HepG2 (cell line): ENCODE results near the gene NFKBIL1. TPM values are rescaled to one million over a fixed set of nuclear protein-coding genes. Genes with fewer than 3 reads are reported as not detected.

ENCODE experiments used
- ATAC-seq: fragments of 200-7000 bp; cut with Tn5 transposase; 3 replicates; pipeline ENCODE4 v1.9.1; 2020; ENCODE audit warnings: mild to moderate bottlenecking, moderate library complexity
- BruUV-seq: library from RNA; stranded (reverse); fragments of 400-500 nt; replicated peaks from 2 replicates; lab custom pipeline; 2021; lab: Mats Ljungman, UMichigan
- CTCF ChIA-PET: fragments of 300-600 bp; formaldehyde crosslinking; extraction: SDS; loops from one replicate; lab custom pipeline; 2021; ENCODE audit warnings: low total read pairs, inconsistent platforms, low intra/inter-chr PET ratio; lab: Yijun Ruan, JAX
- POLR2A ChIA-PET: fragments of 350-600 bp; sonication (Branson Sonifier 250); formaldehyde crosslinking; loops from one replicate; lab custom pipeline; 2020; ENCODE audit warnings: antibody characterized with exemption, inconsistent platforms; lab: Yijun Ruan, JAX
- DNase-seq: peaks from one replicate; pipeline ENCODE4 v3.0.0-alpha.2; 2015; ENCODE audit warnings: low spot score
- FAIRE-seq: peaks from 3 replicates; lab custom pipeline; 2011; peaks lifted over from hg19 to GRCh38; lab: Jason Lieb, UNC
- H2AFZ ChIP-seq: one replicate; pipeline ENCODE4 v1.6.1; 2011; ENCODE audit warnings: low read length, inconsistent platforms
- H3K27ac ChIP-seq: fragments of 300-600 bp; 3 replicates; pipeline ENCODE4 v1.8.0; 2011; ENCODE audit warnings: mixed run types, mild to moderate bottlenecking, mixed read lengths, low read length, inconsistent platforms; ENCODE audit not compliant: insufficient read depth; ENCODE audit errors: extremely low read length
- H3K27me3 ChIP-seq, 2 experiments: fragments of 200-600 bp in 1 of 2; 2 replicates in 1 of 2; 3 replicates in 1 of 2; pipeline versions ENCODE4 v1.6.0 to v1.8.0; 2011; ENCODE audit warnings: low read length in 2 of 2, mild to moderate bottlenecking in 2 of 2, moderate library complexity in 2 of 2, inconsistent platforms in 1 of 2; ENCODE audit not compliant: insufficient read depth in 2 of 2, control insufficient read depth in 1 of 2
- H3K36me3 ChIP-seq, 2 experiments: fragments of 200-600 bp in 1 of 2; replicated peaks in 1 of 2; 2 replicates in 1 of 2; 3 replicates in 1 of 2; pipeline versions ENCODE4 v1.5.1 to v1.8.0; 2011; ENCODE audit warnings: low read length in 2 of 2, inconsistent platforms in 1 of 2; ENCODE audit not compliant: insufficient read depth in 2 of 2, control insufficient read depth in 1 of 2
- H3K4me1 ChIP-seq: 2 replicates; pipeline ENCODE4 v1.5.1; 2012; ENCODE audit warnings: low read length, inconsistent platforms; ENCODE audit not compliant: insufficient read depth
- H3K4me2 ChIP-seq: 2 replicates; pipeline ENCODE4 v1.6.0; 2011; ENCODE audit warnings: low read depth, low read length, inconsistent platforms
- H3K4me3 ChIP-seq, 3 experiments: fragments of 200-600 bp in 1 of 3; sonication (generic), shearing (Covaris generic) in 1 of 3; replicated peaks in 1 of 3; 2 replicates each; pipeline ENCODE4 v1.5.1; 2011 to 2016; ENCODE audit warnings: low read length in 3 of 3, inconsistent platforms in 2 of 3, low read depth in 2 of 3, mild to moderate bottlenecking in 2 of 3, control low read depth in 1 of 3, mixed read lengths in 1 of 3; ENCODE audit not compliant: insufficient read depth in 1 of 3
- H3K79me2 ChIP-seq: one replicate; pipeline ENCODE4 v1.6.1; 2011; ENCODE audit warnings: low read length, inconsistent platforms; ENCODE audit not compliant: insufficient read depth
- H3K9ac ChIP-seq: 2 replicates; pipeline ENCODE4 v1.6.0; 2011; ENCODE audit warnings: mild to moderate bottlenecking, low read depth, low read length, inconsistent platforms; ENCODE audit not compliant: insufficient read depth
- H3K9me3 ChIP-seq: 2 replicates; pipeline ENCODE4 v1.5.1; 2012; ENCODE audit warnings: mild to moderate bottlenecking, low read length
- H4K20me1 ChIP-seq: 2 replicates; pipeline ENCODE4 v1.6.0; 2011; ENCODE audit warnings: inconsistent platforms, mild to moderate bottlenecking, low read length, moderate library complexity; ENCODE audit not compliant: insufficient read depth
- ARID4A ChIP-seq: sonication (generic); formaldehyde crosslinking; IDR thresholded peaks from 2 replicates; pipeline ENCODE4 v1.5.0; 2020; ENCODE audit warnings: mild to moderate bottlenecking, missing genetic modification reagents, borderline replicate concordance
- BHLHE40 ChIP-seq: IDR thresholded peaks from 2 replicates; pipeline ENCODE4 v1.6.1; 2011; ENCODE audit warnings: low read length, improper control_type of control experiment
- HMGXB4 ChIP-seq, 2 experiments: sonication (generic) in 1 of 2; formaldehyde crosslinking in 1 of 2; IDR thresholded peaks; 2 replicates each; pipeline versions ENCODE4 v1.4.0 to v1.6.1; 2018 to 2020; ENCODE audit warnings: missing genetic modification reagents in 2 of 2, borderline replicate concordance in 1 of 2, low read depth in 1 of 2, mild to moderate bottlenecking in 1 of 2, missing biosample characterization in 1 of 2
- HNF4G ChIP-seq, 2 experiments: sonication (generic) in 1 of 2; formaldehyde crosslinking in 1 of 2; IDR thresholded peaks; 2 replicates each; pipeline versions ENCODE4 v1.4.0 to v1.6.1; 2011 to 2020; ENCODE audit warnings: borderline replicate concordance in 2 of 2, low read depth in 2 of 2, mild to moderate bottlenecking in 2 of 2, low read length in 1 of 2, missing genetic modification reagents in 1 of 2, moderate library complexity in 1 of 2
- HNRNPK ChIP-seq: fragments of 200-400 bp; formaldehyde crosslinking; IDR thresholded peaks from 2 replicates; pipeline ENCODE4 v1.6.1; 2018; ENCODE audit warnings: low read length, low read depth, moderate library complexity, mild to moderate bottlenecking; ENCODE audit not compliant: poor library complexity, severe bottlenecking
- PHF5A ChIP-seq: IDR thresholded peaks from one replicate; pipeline ENCODE4 v1.6.1; 2018; ENCODE audit warnings: low read depth, missing genetic modification reagents; ENCODE audit not compliant: unreplicated experiment
- POLR2A ChIP-seq, 2 experiments: IDR thresholded peaks; 2 replicates each; pipeline ENCODE4 v1.6.1; 2011; ENCODE audit warnings: low read depth in 2 of 2, low read length in 2 of 2, mild to moderate bottlenecking in 1 of 2, moderate library complexity in 1 of 2; ENCODE audit not compliant: insufficient read depth in 1 of 2
- RARA ChIP-seq: IDR thresholded peaks from 2 replicates; pipeline ENCODE4 v1.6.1; 2016; ENCODE audit warnings: missing genetic modification reagents, missing compliant biosample characterization
- SALL1 ChIP-seq: sonication (generic); formaldehyde crosslinking; IDR thresholded peaks from 2 replicates; pipeline ENCODE4 v1.8.0; 2022; ENCODE audit warnings: mild to moderate bottlenecking, missing genetic modification reagents
- SIX4 ChIP-seq: sonication (generic); formaldehyde crosslinking; IDR thresholded peaks from 2 replicates; pipeline ENCODE4 v1.4.0; 2020; ENCODE audit warnings: missing genetic modification reagents
- ZKSCAN5 ChIP-seq: sonication (generic); formaldehyde crosslinking; IDR thresholded peaks from 2 replicates; pipeline ENCODE4 v1.5.1; 2020; ENCODE audit warnings: mild to moderate bottlenecking, missing genetic modification reagents
- ZNF331 ChIP-seq: sonication (generic); formaldehyde crosslinking; IDR thresholded peaks from 2 replicates; pipeline ENCODE4 v1.4.0; 2020; ENCODE audit warnings: missing genetic modification reagents
- ZNF598 ChIP-seq: sonication (generic); formaldehyde crosslinking; IDR thresholded peaks from 2 replicates; pipeline ENCODE4 v1.5.1; 2020; ENCODE audit warnings: mild to moderate bottlenecking, missing genetic modification reagents, borderline replicate concordance
- ZNF775 ChIP-seq: sonication (generic); formaldehyde crosslinking; IDR thresholded peaks from 2 replicates; pipeline ENCODE4 v1.4.0; 2020; ENCODE audit warnings: missing genetic modification reagents, mild to moderate bottlenecking, moderate library complexity, borderline replicate concordance
- WGBS: methylation state at CpG from one replicate; pipeline ENCODE4 v1.1.6; 2017; ENCODE audit warnings: low lambda C conversion rate; 5-methylcytosine and 5-hydroxymethylcytosine counted together
- in situ Hi-C: cut with HindIII; loops from 2 replicates; pipeline ENCODE4 v1.10.0; 2017; ENCODE audit warnings: low pct_unique_long_range_greater_than_20kb; ENCODE audit not compliant: extremely low pct_ligation_motif_present
- intact Hi-C: fragments of 100-400 bp; cut with micrococcal nuclease; formaldehyde crosslinking; loops from one replicate; pipeline ENCODE4 v1.10.0; 2022; ENCODE audit not compliant: unreplicated experiment
- polyA plus RNA-seq, 8 experiments: library from polyadenylated mRNA; depleted of rRNA in 3 of 8; stranded (reverse) in 7 of 8; unstranded in 1 of 8; fragments of >200 nt; fragmentation: Illumina TruSeq in 4 of 8; extraction: Trizol in 4 of 8; gene quantifications; 2 replicates each; pipeline versions ENCODE4 v1.2.1 to v1.2.3, GENCODE V29; 2011 to 2016; ENCODE audit warnings: low read depth in 4 of 8, missing spikeins in 1 of 8, mixed read lengths in 1 of 8; ENCODE audit not compliant: insufficient read depth in 1 of 8
- total RNA-seq, 5 experiments: library from RNA; depleted of rRNA; stranded (reverse); fragments of >200 nt; fragmentation: Illumina TruSeq; extraction: Trizol; gene quantifications; 2 replicates each; pipeline ENCODE4 v1.2.3, GENCODE V29; 2016; ENCODE audit warnings: low read depth in 1 of 5

The NFKBIL1 gene
- total and polyA plus RNA-seq, 2 of the 13 experiments (the other 11 are each of a cell fraction or from before 2014, with no cell fraction given), result 9.7 to 19.5 TPM

- peak; percentile 88 for TF ChIP-seq ZKSCAN5 (CRISPR knock-in tag)
- peak; percentile 24 for TF ChIP-seq BHLHE40
These were observed 5.5 kb upstream of the NFKBIL1 start, which contains the start of gene DDX39B (continued) for GRCh38 chr6:31541658-31542521.

GRCh38 chr6:31543639-31544038, 3.8 kb upstream of the NFKBIL1 start:
- in situ Hi-C loops, result no loop called here
- Histone ChIP-seq H3K27ac (peak overlapping the region; percentile 95), H3K4me1 (peaks cover 59% of the 10 kb centered on the region), H3K27me3 (no peaks in the 10 kb centered on the region; a peak in 2 of 5 replicates), H3K79me2 (peaks cover 48% of the 10 kb centered on the region), H3K36me3 (peaks cover 6 to 20% of the 10 kb centered on the region in 2 experiments), H2AFZ (no peak overlapping the region), H3K9ac (peak overlapping the region; percentile 96; the same call in 1 of the 2 replicates), H3K4me2 (peak overlapping the region; percentile 99), H3K9me3 (no peaks in the 10 kb centered on the region), H3K4me3 (peak overlapping the region in 1 of 3 experiments; percentile 99; a peak in 2 of 6 replicates), H4K20me1 (peaks cover 25% of the 10 kb centered on the region)
- ATAC-seq (no peak), FAIRE-seq (peak; percentile 4), DNase-seq (no peak)
- no TSS peak for BruUV-seq
- intact Hi-C loops, result loop anchor here (10.0 kb wide), 1 partner anchor 111 kb away; the partner anchor contains the start of genes APOM and BAG6
- ChIA-PET CTCF (no interaction called here), POLR2A (interaction anchor here (0.8 to 6.9 kb wide), 9 partner anchors 15 to 402 kb away, joined by 3 to 123 read pairs (median 6); partner anchors contain the start of genes APOM, BAG6, C6orf47 and CFB)
- 49% methylated on average over 6 of the region's 6 CpGs for WGBS
- TF ChIP-seq HNF4G (IDR thresholded peaks at IDR 0.05; ENCODE audit: borderline replicate concordance, low read depth, low read length) (peak; percentile 52; the same call in 1 of the 2 replicates), HNF4G (CRISPR knock-in tag; IDR thresholded peaks at IDR 0.05; ENCODE audit: borderline replicate concordance, low read depth) (no peak), POLR2A (IDR thresholded peaks at IDR 0.05; ENCODE audit: insufficient read depth in 1 of 2, low read depth in 2 of 2, low read length in 2 of 2) (peak in 1 of 2 experiments; percentile 21; a peak in 1 of 4 replicates), HMGXB4 (CRISPR knock-in tag; IDR thresholded peaks at IDR 0.05; ENCODE audit: borderline replicate concordance in 1 of 2, low read depth in 1 of 2) (no peak), RARA (CRISPR knock-in tag) (peak; percentile 48), HNRNPK (no peak), ZNF331 (CRISPR knock-in tag) (peak; percentile 54; the same call in 1 of the 2 replicates), PHF5A (CRISPR knock-in tag) (peak; percentile 45), ZNF598 (0 out of 2 replicates have a peak, but pooled peaks have one; percentile 32), SIX4 (CRISPR knock-in tag) (no peak), ARID4A (CRISPR knock-in tag) (peak; percentile 20; the same call in 1 of the 2 replicates), ZNF775 (CRISPR knock-in tag) (no peak), SALL1 (CRISPR knock-in tag) (peak; percentile 49)
